Coronary artery (tissue), 2 donors: Measurements from ENCODE around the gene HSD17B1.

Experiments used
- DNase-seq: peaks from one replicate; pipeline ENCODE4 v3.0.0-alpha.2; 2017; ENCODE audit warnings: low spot score
- H3K27ac ChIP-seq, 2 donors: fragments of 200-600 bp; sonication (generic); one replicate each; pipeline ENCODE4 v1.5.1; 2016 to 2019
- H3K4me3 ChIP-seq: fragments of 200-600 bp; sonication (generic); 2 replicates; pipeline ENCODE4 v1.5.1; 2016; ENCODE audit warnings: mild to moderate bottlenecking, moderate library complexity
- TF ChIP-seq, protein P1 (sequence below): fragments of 200-600 bp; sonication (generic); IDR thresholded peaks from one replicate; pipeline ENCODE4 v1.5.1; 2019; ENCODE audit warnings: antibody characterized with exemption

The HSD17B1 gene

DNA sequence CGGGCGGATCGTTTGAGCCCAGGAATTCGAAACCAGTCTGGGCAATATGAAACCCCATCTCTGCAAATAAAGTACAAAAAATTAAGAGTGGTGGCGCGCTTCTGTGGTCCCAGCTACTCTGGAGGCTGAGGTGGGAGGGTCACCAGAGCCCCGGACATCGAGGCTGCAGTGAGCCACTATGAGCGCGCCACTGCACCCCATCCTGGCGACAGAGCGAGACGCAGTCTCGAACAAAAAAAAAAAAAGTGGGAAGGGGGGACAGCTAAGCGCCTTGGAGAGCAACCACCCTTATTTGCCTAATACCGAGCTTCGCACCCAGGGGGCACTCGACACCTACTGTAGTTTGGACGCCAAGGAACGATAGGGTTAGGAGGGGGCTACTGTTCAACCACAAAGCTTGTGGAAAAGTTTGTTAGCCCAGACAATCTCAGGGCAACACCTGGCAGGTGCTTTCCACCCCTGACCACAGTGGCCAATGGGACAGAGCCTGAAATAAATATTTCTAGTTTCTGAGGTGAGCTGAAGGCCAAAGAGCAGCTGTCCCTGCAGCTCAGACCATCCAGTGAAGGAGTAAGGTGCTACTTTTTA, 25.7 kb downstream of the HSD17B1 start:
- TF ChIP-seq, protein P1, sequence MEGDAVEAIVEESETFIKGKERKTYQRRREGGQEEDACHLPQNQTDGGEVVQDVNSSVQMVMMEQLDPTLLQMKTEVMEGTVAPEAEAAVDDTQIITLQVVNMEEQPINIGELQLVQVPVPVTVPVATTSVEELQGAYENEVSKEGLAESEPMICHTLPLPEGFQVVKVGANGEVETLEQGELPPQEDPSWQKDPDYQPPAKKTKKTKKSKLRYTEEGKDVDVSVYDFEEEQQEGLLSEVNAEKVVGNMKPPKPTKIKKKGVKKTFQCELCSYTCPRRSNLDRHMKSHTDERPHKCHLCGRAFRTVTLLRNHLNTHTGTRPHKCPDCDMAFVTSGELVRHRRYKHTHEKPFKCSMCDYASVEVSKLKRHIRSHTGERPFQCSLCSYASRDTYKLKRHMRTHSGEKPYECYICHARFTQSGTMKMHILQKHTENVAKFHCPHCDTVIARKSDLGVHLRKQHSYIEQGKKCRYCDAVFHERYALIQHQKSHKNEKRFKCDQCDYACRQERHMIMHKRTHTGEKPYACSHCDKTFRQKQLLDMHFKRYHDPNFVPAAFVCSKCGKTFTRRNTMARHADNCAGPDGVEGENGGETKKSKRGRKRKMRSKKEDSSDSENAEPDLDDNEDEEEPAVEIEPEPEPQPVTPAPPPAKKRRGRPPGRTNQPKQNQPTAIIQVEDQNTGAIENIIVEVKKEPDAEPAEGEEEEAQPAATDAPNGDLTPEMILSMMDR, result peak; percentile 59
- Histone ChIP-seq H3K27ac (peak overlapping the region; percentile 80 to 91), H3K4me3 (peak overlapping the region; percentile 77)
- DNase-seq, result no peak

DNA sequence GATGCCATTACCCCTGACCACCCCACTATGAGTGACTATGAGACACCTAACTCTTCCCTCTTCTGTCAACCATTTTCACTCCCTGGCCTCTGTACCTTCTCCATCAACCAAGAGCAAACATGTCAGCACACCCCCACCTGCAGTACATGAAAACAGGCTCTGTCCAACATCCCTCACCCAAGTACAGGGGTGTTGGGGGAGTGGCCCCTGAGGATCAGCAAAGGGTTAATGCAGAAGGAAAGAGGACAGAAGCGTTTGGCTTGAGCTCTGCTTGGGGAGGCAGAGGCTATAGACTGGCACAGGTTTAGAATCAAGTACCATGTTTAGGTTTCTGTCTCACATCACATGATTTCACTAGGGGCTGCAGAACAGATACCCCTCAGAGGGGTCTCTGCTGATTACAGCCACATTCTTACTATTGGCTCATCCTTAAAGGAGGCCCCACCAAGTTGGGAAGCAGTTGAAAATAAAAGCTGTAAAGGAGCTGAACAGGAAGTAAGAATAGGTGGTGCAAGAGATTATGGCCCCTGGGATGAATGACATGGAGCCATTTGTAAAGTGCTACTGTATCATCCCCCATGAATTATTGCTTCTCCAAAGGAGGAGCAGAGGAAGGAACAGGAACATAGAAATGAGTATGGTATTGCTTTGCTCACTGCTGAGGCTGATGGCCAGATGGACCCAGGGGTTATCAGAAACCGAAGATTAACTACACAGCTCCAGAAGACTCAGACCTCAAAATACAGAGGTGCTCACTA, 27.2 kb downstream of the HSD17B1 start:
- no peak overlapping the region for H3K27ac ChIP-seq
- DNase-seq, result no peak
- H3K4me3 ChIP-seq, result no peak overlapping the region
- TF ChIP-seq, protein P1, result no peak

DNA sequence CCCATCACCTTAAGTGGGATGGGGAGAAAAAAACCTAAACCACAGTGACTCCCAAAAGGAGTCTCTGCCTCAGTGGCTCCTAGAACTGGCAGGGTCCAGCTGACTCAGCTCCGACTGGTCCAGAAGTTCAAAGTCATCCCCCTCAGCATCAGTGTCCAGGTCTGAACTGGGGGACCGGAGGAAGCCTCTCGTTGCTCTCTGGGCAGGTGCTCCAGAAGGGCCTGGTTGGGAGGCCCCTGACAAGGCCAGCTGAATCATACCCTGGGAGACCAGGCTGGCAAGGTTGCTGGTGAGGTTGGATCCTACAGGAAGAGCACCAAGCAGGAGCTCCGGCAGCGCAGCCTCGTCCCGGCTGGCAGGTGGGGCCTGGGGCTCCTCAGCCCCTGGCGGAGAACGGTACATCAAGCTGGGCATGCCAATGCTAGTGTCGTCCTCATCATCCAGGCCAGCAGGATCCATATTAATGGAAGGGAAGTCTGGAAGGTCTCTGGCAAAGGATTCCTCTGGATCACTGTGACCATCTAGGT, 29.1 kb downstream of the HSD17B1 start:
- H3K4me3 ChIP-seq, result no peak overlapping the region
- DNase-seq, result no peak
- no peak overlapping the region for H3K27ac ChIP-seq
- TF ChIP-seq, protein P1, result no peak

DNA sequence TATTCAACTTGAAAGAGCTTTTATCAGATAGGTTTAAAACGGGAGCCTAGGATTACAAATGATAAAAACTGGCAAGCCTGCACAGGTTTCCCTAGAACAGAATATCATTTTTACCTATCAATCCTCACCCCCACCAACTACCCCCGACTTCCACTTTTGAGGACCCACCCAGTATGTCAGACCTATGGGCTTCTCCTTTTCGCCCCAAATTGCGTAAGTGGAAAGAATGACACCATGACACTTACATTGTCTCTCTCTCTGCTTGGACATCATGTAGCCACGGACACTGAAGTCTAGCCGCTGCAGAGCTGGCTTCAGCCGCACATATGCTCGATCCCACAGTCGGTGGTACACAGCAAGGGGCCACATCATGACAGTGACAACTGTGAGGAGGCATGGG, 32.2 kb downstream of the HSD17B1 start:
- DNase-seq, result peak; percentile 31
- H3K27ac ChIP-seq, result no peak overlapping the region
- TF ChIP-seq, protein P1, result no peak
- no peak overlapping the region for H3K4me3 ChIP-seq

DNA sequence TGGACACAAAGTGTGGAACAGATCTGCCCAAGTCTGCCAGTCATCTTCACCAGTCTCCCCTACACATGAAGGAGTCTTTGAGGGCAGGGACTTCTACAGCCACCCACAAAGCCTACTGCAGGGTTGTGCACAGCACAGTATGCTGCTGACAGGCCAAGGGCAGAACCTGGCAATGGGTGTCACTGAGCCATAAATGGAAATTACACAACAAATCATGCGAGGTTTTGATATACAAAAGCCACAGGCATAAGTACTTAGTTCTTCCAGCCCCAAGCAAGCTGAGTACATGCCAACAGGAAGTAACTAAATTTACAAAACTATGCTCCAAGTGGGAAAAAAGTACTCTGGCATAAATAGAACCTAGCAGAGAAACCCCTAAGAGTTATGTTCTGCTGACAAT, 32.6 kb downstream of the HSD17B1 start:
- DNase-seq, result no peak
- no peak overlapping the region for H3K4me3 ChIP-seq
- no peak overlapping the region for H3K27ac ChIP-seq
- TF ChIP-seq, protein P1, result no peak

DNA sequence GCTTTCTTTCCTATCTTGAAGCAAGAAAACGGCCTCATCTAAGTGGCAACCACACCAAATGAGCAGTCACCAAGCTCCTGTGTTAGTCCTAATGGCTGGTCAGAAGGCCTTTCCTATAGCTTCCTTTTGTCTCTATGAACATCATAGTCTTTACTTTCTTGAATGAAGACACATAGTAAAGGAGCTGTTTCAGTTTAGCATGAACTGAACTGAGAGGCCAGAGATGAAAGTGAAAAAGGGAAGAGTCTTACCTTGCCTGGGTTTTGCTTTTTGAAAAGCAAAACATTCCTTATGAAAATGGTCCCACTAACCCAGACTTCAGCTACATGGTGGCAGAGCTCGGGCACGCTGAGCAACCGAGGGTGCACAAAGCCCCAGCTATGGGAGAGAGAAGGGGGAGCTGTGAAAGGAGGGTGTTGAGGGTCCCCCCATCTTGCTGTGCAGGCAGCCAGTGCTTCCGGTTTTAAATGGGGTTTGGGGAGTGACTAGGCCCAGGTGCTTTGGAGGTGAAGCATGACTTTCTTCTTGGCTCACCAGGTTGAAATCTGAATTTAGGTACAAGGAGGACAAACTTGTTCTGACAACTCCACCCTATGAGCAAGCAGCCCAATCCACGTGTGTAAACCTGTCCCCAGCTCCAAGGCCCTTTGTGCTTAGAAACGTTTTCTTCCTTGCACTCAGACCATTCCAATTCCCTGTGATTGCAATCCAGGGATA, 33.9 kb downstream of the HSD17B1 start:
- TF ChIP-seq, protein P1, result no peak
- Histone ChIP-seq H3K4me3 (no peak overlapping the region), H3K27ac (no peak overlapping the region)
- no peak for DNase-seq
